GM18508 (cell line): ENCODE results near the gene HIP1.
"Not testable (repeated sequence)": the region's sequence is repeated elsewhere in the genome, so short reads cannot be mapped to it uniquely, and the experiment has no call there.

Experiments
- ATAC-seq: cut with Tn5 transposase; IDR thresholded peaks from one replicate; pipeline ENCODE4 v1.9.1; 2021; ENCODE audit warnings: moderate number of reproducible peaks; ENCODE audit not compliant: insufficient read depth, unreplicated experiment

The HIP1 gene

GRCh38 chr7:75717746-75718145 lies 21.0 kb downstream of the HIP1 start:
- ATAC-seq: not testable (repeated sequence)

GRCh38 chr7:75716992-75717626 lies 21.6 kb downstream of the HIP1 start:
- ATAC-seq: no peak

GRCh38 chr7:75715864-75716263 lies 22.9 kb downstream of the HIP1 start:
- no peak for ATAC-seq

- no peak for ATAC-seq
Measured at GRCh38 chr7:75712517-75713361, 26.0 kb downstream of the HIP1 start.

GRCh38 chr7:75711656-75712514 lies 26.9 kb downstream of the HIP1 start:
- ATAC-seq: no peak

- ATAC-seq: no peak
Measured at GRCh38 chr7:75711076-75711475, 27.7 kb downstream of the HIP1 start.

GRCh38 chr7:75704928-75705327 lies 33.8 kb downstream of the HIP1 start:
- no peak for ATAC-seq

- ATAC-seq: no peak
Measured at GRCh38 chr7:75702515-75702914, 36.2 kb downstream of the HIP1 start.

- ATAC-seq: no peak
Measured at GRCh38 chr7:75699993-75700392, 38.7 kb downstream of the HIP1 start.

GRCh38 chr7:75698358-75698757 lies 40.4 kb downstream of the HIP1 start:
- no peak for ATAC-seq

GRCh38 chr7:75696263-75697037 lies 42.3 kb downstream of the HIP1 start:
- no peak for ATAC-seq

GRCh38 chr7:75694638-75695399 lies 43.9 kb downstream of the HIP1 start:
- ATAC-seq: no peak

GRCh38 chr7:75693668-75694067 lies 45.1 kb downstream of the HIP1 start:
- not testable (repeated sequence) for ATAC-seq

GRCh38 chr7:75691793-75692543 lies 46.8 kb downstream of the HIP1 start:
- no peak for ATAC-seq

- no peak for ATAC-seq
Measured at GRCh38 chr7:75690121-75690523, 48.6 kb downstream of the HIP1 start.

GRCh38 chr7:75689246-75690099 lies 49.3 kb downstream of the HIP1 start:
- ATAC-seq: no peak

- no peak for ATAC-seq
Measured at GRCh38 chr7:75688200-75689136, 50.3 kb downstream of the HIP1 start.
